HG02840 (cell line): ENCODE results near the gene SOX6.

Source experiments
- ATAC-seq: cut with Tn5 transposase; IDR thresholded peaks from one replicate; pipeline ENCODE4 v1.9.1; 2021; ENCODE audit warnings: mild to moderate bottlenecking, moderate library complexity, moderate number of reproducible peaks; ENCODE audit not compliant: unreplicated experiment, low FRiP score

Gene SOX6

DNA sequence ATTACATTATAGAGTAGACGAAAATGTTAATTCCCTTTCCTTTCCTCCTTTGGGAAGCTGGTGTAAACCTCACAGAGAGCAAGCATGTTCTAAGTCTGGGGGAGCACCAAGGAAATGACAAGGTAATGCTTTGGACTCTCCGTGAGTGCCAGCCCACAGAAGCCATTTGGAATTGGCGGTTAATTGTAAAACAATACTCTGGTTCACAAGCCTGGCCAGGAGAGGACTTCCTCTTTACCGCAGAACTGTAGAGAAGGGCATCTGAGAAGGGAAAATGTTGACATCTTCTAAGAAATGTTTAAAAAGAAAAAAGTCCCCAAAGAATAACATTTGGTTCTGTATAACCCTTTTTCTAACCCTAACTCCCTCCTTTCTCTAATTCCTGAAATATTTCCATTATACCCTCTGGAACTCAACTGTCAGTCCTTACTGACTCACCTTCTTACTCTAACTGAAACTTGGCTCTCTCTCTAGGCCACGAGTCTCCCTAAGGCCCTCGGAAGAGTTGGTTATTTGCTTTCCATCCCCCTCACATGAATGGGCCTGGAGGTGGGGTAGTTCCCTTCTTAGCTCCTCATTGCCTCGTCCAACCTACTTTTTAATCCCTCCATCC, 379.8 kb downstream of the SOX6 start:
- no peak for ATAC-seq

DNA sequence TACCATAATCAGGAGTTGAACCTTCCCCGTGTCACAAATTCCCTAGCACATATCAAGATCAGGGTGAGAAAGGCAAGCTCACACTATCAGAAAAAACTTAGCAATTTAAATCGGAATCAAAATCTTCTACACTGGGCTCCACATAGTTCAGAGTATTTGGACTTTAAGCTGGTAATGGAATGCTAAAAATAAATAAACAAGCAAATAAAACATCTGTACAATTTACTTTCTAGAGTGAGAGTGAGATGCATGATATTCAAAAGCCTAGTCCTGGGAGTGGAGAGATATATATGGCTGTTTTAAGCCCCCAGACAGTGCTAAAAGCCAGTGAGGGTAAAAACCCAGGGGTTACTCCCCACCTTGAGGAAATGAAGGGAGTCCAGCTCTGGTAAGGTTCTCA, 380.6 kb downstream of the SOX6 start:
- no peak for ATAC-seq

DNA sequence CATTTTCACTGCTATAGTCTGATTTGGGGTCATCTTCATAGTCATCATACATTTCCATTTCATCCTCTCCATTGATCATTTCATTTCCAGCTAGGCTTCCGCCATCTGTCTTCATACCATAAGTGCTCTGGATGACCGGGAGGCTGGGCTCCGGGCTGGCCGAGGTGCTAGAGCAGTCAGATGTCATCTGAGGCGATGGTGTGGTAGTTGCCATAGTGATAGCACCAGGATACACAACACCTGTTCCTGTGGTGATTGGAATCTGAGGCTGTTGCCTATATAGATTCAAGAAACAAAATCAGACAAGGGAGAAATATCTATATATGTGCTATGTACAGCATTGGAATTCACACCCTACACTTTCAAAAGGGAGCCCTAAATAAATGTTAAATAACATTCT, 383.5 kb downstream of the SOX6 start:
- no peak for ATAC-seq

DNA sequence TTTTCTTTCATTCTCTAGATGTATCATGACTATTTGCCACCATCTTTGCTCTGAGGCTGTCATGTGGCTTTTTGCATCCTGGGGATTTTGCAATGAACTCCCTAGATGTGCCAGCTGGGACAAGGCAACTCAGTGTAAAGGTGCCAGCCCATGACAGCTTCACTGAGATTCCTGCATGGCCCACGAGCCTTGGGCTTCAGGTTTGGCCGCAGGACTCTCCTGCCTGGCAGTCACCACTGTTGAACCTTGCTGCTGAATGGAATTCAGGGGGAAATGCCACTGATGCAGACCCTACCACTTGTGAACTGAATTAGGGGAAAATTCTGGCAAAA, 385.2 kb downstream of the SOX6 start:
- ATAC-seq = no peak

DNA sequence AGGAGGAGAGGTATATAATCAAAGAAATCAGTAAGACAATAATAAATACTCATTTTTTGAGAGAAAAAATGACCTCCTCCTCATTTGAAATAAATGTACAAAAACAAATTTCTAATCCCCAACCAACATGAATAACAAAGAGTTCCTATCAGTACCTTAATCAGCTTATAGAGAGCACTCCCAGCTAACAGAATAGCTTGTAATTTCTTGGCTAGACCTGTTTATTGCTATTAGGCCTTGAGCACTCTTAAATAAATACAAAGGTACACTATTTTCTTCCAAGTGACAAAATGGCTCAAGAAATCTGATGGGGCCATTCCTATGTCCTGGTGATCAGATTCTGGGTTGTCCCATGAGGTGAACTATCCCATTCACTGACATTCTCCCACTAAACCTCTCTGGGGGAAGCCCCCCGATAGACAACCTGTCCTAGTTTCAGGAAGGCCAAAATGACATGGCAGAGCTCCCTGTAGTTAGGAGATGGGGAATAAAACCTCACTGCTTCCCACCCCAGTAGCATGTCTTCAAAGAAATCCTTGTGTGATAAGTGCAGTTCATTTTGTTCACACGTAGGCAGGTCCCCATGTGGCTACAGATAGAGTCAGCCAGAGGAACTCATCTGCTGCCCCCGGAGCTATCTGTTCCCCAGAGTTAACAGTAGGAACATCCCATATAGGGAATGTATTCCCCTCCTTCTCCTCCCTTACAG, 385.7 kb downstream of the SOX6 start:
- ATAC-seq = no peak

DNA sequence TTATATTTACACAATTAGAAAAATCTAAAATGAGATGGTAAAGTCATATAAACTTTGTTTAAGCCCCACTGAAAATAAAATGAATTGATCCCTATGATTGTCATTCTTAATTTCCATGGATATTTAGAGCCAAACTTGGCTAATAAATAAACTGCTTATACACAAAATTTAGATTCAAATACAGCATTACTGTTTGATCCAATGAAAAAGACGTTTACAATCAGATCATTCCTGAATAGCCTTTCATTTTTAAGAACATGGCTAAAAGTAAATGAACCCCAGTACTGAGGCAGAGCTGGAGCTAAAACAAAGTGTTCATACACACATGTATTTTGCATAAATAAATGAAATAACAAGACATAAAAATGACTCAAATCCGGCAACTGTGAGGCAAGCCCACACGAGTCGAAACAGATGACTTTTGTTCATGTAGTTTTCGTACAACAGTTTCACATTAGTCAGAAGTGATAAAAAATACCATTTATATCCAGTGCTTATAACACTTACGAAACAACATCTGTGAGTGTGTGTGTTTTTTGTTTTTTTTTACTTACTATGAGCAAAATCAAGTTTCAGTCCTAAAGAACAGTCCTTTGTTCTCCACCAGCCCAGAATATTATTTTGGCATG, 386.5 kb downstream of the SOX6 start:
- no peak for ATAC-seq

DNA sequence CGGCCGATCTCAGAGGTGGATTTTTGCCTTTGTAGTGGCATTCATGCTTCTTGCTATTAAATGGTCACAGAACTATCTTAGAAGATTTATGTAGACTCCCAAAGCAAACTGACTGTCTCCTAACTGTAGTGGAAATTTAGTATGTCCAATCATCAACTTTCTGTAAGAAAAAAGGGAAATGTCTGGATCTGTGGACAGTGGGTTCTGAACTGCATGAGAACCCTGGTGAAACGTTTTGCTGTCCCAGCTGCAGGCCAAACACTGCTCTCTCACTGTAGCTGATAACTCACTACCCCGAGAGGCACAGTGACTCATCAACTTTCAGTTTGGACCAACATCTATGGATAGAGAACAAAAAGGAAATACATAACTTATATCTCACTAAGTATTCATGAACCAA, 387.1 kb downstream of the SOX6 start:
- no peak for ATAC-seq

DNA sequence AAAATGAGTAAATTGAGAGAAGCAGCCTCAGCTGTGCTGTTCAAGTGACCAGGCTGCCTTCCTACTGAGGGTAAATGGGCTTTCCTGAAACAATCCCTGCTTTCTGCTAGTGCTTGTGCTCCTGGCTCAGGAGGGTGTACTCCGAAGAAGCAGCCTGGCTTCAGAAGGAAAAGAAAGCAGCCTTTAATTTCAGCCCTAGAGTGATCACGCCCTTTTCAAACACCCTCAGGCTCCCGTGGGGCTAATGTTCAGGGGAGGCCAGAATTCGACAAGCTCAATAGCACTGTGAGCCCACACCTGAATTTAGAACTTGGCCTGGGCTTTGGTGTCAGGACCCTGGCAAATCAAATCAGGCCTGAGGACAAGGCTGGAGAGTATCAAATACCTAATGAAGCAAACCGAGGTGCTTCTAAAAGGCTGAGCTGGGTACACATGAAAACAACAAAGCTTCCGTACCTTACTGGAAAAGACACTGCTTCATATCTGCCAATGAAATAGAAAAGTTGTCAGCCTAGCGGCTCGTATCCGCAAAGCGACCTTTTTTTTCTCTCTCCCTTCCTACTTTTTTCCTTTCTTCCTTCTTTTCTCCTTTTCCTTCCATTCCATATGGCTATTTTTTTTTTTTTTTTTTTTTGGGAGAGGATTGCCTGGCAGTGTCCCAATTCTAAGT, 387.8 kb downstream of the SOX6 start:
- ATAC-seq = no peak

DNA sequence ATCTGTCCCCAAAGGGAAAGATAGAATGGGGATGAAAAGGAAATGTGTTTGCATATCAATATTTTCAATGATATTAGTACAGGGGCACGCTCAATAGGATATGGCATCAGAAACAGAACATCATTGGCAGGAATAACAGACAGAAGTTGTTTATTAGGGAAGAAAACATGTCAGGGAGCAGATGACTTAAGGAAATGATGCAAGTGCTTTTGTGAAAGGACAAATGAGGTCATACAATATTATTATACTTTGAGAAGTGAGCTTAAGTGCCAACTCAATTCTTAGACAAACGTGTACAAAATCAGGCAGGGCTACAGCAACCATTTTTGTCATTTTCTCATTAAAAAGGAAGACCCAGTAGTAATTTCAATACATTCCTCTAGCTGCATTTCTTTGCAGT, 388.4 kb downstream of the SOX6 start:
- ATAC-seq = no peak

DNA sequence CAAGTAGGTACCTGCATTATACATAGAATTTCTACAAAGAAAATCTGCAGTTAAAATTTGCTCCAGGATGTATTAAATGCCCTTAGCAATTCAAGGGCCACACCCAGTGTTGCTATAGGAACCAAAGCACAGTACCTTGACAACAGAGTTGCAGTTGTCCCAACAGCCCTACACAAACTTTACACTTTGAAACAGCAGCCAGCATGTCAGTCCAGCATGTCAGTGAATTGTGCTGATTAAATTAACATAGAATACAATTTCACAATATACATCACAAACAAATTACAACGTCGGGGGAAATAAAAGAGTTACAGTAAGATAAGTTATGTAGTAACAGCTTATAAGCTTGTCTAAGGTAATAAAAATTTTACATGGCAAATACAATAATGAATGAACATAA, 389.2 kb downstream of the SOX6 start:
- no peak for ATAC-seq

DNA sequence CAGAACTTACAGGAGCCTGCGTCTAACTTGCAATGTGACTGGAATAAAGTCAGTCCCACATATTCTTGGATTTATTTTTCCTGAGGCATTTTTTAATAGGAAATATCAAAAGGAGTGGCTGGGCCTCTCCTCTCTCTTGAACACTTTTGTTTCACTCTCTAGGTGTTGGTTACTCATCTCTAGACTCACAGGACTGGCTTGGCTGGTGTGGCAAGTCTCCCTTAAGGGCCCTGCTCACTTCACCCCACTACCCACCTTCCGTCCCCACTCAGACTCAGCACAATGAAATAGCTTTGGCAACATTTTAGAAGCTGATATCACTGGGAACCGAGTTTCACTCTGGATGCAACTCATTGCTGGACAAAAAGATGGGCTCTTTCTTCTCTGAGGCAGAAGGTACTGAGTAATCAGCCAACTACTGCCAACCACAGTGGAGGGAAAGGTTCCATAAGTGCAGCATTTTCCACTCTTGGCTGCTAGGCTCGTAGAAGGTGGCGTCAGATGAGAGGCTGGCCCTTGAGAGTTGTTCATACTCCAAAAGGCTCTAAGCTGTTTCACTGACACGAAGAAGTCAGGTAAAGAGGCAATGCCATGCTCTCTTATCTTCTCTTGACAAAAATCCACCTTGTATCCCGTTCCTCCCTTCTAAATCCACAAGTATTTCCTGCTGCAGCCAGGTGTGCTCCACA, 390.6 kb downstream of the SOX6 start:
- no peak for ATAC-seq

DNA sequence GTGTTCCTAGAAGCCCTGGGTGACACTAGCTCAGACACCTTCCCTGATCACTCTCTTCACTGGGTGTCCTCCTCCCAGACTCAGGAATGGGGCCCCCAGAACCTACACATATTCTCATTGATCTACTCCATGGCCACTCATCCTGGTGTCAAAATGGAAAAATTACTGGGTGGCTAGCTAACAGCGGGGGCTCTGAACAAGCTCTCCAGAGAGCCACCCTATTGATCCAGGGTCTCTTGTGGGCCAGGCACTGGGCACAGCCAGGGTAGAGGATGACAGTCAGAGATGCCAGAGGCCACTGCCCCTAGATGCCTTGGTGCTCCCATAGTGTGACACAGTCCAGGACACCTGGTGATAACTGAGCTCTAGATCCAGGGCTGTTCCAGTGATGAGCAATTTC, 393.1 kb downstream of the SOX6 start:
- no peak for ATAC-seq

DNA sequence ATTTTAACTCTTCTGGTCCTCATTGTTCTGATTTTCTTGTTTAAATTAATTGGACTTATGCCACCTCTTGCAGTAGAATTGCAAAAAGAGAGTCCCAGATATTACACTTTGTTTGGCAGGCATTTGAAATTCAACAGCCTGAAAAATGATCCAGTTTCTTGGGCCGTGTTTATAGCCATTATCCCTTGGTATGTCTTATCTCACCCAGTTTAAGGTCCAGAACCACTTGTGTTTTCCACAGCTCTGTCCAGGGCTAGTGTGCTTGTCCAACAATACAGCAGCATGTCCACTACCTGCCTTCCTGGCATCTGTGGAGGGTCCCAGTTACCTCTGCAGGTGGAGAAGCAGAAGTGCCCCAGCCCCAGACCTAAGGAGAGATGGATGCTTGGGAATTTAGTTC, 397.4 kb downstream of the SOX6 start:
- ATAC-seq = no peak

DNA sequence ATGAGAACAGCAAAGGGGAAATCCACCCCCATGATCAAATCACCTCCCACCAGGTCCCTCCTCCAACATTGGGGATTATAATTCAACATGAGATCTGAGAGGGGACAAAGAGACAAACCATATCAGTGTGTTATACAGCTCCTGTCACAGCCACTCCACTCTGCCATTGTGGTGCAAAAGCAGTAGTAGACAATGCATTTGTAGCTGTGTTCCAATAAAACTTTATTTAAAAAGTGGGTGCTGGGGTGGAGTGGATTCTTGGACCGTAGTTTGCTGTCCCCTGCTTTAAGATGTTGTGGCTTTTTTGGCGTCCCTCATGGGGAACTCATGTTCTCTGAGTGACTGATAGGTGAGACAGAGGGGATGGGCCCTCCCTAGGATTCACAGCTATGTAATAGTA, 399.1 kb downstream of the SOX6 start:
- ATAC-seq = no peak

DNA sequence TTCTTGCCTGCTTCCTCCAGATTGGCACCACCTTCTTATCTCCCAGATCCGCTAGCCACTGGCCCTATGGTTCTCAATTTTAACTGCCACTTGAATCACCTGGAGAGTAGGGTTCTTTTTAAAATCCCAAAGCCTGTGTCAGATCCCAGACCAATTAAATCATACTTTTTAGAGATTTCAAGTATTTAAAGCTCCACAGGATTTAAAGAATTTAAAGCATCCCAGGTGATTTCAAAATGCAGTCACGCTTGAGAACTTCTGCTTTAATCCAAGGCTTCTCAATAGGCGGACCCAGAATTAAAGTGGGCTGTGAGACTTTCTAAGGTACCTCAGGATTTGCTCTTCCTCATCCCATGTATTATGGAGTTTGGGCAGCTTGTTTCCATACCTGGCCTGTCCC, 400.0 kb downstream of the SOX6 start:
- ATAC-seq = no peak

DNA sequence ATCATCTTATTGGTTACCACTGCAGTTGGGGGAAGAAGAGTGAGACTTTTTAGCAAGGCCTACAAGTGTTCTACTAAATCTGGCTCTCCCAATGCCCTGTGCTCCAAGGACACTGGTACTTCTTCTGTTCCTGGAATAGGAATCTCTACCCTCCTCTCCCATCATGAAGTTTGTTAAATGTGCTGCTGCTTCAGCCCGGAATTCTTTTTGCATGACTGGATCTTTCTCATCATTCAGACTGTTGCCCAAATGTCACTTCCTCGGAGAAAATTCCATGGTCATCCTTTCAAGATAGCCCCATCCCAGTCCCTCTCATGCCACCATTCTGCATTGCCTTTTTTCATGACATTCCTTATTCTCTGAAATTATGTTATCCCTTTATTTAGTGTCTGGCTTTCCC, 400.8 kb downstream of the SOX6 start:
- no peak for ATAC-seq

DNA sequence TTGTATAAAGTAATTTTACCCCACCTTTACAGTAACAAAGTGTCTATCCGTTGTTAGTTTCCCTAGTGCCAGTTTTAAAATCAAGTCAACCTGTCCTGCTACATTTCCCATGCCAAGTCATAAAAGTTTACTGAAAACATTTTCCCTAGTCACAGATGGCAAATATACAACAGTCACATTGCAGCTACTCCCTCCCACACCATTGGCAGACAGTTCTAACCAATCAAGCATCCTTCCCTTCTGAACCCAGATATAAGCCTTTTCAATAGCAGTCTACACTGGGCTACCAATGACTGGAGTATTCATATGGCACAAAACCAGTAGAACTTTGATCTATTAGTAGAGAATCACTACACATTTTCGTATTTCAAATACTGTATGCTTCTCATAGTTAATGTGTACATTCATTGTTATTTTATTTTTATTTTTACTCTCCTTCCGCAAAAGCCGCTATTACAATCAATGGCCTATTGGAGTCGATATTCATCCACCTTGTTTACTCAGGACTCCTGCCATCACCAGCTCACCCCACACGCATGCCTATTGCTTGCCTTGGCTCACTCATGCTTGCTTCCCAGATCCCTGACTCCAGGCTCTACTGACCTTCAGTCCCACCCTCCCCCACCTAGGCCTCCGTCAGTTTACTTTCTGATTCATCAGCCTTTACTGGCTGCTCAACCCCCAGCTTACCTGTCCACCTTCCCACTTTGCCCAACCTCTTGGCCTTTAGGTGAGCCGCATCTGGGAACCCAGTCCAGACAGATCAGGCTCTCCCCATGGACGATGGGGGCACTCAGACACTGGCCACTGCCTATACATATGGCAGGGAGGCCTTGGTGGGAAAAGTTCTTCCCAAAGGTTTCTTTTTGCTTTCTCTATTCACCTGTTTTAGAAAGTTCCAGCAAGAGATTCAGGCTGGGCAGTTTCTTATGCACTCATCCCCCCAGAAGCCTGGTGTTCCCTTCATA, 408.4 kb downstream of the SOX6 start:
- no peak for ATAC-seq

DNA sequence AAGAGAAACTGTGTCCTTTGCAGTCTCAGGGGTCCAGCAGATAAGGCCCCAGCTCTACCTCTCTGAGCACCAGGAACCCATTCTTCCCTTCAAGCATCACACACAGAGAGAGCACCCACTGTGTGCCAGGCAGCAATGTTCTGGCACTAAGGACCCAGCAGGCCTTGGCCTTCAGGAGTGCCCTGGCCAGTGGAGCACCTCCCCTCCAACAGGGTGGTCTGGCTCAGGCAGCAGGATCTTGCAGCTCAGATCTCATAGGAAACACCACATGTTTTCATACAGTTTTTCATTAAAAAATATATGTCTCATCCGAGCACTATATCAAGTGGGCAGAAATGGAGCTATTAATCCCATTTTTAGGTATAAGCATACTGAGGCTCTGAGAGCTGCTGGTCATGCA, 410.6 kb downstream of the SOX6 start:
- no peak for ATAC-seq

DNA sequence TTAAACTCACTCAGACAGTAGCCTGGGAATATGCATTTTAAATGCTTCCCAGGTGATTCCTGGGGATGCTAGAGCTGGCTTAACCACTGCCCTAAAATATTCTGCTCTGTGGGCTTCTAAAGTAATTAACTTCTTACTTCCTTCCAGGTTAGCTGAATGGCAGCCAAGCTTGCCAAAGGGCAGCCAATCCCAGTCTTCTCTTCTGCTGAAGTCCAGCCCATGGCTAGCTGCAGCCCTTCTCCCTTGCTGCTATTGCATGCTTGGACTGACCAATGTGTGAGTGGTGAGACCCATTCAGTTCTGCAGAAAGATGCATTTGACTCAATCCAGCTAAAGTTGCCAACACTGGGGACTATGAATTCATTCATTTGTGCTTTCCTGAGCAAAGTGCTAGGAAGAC, 411.9 kb downstream of the SOX6 start:
- no peak for ATAC-seq
